HG03432 (cell line): ENCODE data around the gene MIA.
"Not testable (repeated sequence)": the region's sequence is repeated elsewhere in the genome, so short reads cannot be mapped to it uniquely, and the experiment has no call there.

Source experiments
- ATAC-seq: cut with Tn5 transposase; IDR thresholded peaks from one replicate; pipeline ENCODE4 v1.9.1; 2021; ENCODE audit warnings: mild to moderate bottlenecking, moderate library complexity; ENCODE audit not compliant: unreplicated experiment

The MIA gene

GRCh38 chr19:40774916-40775631, at the start of gene MIA:
TSS of gene MIA (plus strand) at chr19:40775521. CDS start at chr19:40775543, 22 bp downstream.
- no peak for ATAC-seq

DNA sequence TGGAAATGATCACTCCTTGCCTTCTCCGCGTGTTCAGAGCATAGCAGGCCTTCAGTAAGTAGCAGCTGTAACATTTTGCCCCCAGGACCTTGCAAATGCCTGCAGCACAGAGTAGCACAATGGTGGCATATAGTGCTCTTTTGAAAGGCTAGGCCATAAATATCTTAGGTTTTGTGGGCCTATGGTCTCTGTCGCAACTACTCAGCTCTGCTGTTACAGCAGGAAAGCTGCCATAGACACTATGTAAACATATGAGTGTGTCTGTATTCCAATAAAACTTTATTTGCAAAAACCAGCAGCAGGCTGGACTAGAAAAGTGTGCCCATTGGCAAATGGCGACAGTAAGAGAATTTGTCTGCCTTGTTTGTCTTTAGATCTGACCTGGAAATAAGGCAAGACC, 49.0 kb upstream of the MIA start:
- ATAC-seq = no peak

- ATAC-seq = not testable (repeated sequence)
Measured at GRCh38 chr19:40730065-40730464, 45.3 kb upstream of the MIA start.

GRCh38 chr19:40732304-40732703, 43.0 kb upstream of the MIA start:
- ATAC-seq = not testable (repeated sequence)

GRCh38 chr19:40733149-40733548, 42.2 kb upstream of the MIA start:
- ATAC-seq = no peak

DNA sequence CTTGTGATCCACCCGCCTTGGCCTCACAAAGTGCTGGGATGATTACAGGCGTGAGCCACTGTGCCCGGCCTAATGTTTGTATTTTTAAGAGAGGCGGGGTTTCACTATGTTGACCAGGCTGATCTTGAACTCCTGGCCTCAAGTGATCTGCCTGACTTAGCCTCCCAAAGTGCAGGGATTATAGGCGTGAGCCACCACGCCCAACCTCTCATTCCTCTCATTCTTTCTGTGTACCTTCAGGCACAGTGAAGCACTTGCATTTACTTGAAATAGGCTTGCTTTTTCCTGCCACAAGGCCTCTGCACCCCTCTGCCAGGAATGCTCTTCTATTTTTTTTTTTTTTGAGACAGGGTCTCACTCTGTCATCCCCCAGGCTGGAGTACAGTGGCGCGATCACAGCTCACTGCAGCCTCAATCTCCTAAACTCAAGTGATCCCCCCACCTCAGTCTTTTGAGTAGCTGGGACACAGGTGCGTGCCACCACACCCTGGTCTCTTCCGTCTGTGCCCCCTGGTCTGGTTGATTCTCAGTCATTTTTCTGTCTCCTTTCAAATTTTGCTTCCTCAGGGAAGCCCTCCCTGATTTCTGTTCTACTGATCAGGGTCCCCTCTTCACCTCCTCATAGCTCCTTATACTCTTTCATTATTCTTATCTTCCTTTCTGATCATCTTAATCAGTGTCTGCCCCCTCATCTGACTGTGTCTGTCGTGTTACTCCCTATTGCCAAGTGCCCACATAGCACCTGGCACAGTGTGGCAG, 40.1 kb upstream of the MIA start:
- ATAC-seq = no peak

GRCh38 chr19:40736661-40737060, 38.7 kb upstream of the MIA start:
- ATAC-seq = no peak

GRCh38 chr19:40737102-40737644, 38.1 kb upstream of the MIA start:
- ATAC-seq = no peak

GRCh38 chr19:40739030-40739839, 36.1 kb upstream of the MIA start:
- no peak for ATAC-seq

DNA sequence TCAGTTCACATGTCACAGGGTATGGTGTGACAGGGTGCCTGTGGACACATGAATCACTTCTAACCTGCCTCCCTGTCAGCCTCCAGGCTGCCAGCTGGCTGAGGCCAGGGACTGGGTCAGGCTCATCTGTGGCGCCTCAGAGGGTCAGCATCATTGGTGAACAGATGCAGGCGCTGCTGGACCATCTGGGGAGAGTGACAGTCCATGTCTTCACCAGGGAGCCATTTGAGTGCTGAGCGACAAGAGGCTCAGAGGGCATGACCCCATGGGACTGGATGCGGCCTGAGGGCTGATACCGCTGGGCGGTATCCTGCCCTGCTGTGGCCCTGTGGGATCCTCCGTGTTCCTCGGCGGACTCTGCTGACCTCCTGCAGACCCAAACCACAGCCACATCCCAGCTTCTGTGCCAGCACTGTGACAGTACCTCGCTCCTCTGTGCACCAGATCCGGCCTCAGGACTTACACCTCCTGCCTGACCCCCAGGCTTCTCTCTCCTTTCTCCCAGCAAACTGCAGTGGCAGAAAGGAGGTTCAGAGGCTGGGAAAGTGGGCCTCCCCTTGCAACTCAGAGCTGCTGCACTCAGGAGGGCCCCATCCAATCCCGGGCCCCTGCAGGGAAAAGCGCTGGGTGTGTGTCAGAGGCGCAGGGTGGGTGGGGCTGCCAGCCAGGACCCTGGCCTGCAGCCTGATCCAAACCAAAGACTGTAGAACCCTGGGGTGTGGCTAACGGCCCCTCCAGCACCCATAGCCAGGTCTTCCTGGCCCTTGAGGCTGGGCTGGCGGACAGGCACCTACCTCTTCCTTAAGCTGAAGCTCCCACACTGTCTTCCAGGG, 35.2 kb upstream of the MIA start:
- no peak for ATAC-seq

DNA sequence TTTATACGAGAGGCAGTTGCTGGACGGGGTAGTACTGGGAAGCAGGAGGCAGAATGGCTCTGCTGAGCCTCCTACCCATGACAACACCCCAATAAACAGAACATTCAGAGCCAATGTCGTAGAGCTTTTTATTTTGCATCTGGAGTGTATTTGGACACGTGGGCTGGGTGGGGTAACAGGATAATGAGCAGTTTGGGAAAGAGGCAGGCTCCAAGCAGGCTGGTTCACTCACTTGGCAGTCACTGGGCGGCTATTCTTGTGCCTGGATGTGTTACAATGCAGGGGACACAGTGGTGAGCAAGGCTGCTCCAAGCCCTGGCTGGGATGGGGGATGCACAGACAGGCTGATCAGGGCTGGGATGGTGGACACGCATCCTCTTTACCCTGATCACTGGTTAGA, 34.6 kb upstream of the MIA start:
- ATAC-seq = no peak

GRCh38 chr19:40741527-40742390, 33.6 kb upstream of the MIA start:
- no peak for ATAC-seq

DNA sequence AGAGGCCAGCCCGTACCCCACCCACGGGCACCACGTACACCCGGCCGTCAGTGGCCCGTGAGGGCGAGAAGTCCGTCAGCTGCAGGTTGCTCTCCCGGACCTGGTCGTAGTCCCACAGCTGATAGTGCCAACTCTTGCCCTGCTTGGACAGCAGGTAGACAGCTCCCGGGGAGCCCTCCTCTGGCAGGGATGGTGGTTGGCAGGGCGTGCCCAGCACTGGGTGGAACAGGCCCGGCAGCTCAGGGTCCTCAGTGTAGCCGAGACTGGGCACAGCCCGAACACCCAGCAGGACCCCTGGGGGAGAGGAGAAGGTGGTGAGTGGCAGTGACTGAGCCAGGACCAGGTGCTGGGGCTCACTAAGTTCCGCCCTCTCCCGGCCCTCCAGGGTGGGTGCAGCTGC, 32.8 kb upstream of the MIA start:
- ATAC-seq = no peak

GRCh38 chr19:40742886-40743285, 32.4 kb upstream of the MIA start:
- ATAC-seq = no peak

GRCh38 chr19:40743926-40744325, 31.4 kb upstream of the MIA start:
- no peak for ATAC-seq

GRCh38 chr19:40744554-40745401, 30.5 kb upstream of the MIA start:
- no peak for ATAC-seq

- ATAC-seq = no peak
Measured at GRCh38 chr19:40745402-40745780, 29.9 kb upstream of the MIA start.

DNA sequence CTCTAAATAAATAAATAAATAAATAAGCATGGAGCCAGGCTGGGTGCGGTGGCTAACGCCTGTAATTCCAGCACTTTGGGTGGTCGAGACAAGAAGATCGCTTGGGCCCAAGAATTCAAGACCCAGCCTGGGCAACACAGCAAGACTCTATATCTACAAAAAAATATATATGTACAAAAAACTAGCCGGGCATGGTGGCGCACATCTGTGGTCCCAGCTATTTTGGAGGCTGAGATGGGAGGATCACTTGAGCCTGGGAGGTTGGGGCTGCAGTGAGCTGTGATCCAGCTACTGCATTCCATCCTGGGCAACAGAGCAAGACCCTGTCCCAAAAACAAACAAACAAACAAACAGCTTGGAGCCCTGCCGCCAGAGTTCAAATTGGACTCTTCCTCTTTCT, 27.8 kb upstream of the MIA start:
- no peak for ATAC-seq
